Parathyroid adenoma (tissue), 2 donors: ENCODE data around the gene PRRX2.

Experiments
- H2AFZ ChIP-seq: fragments of 300-600 bp; sonication (generic); one replicate; pipeline ENCODE4 v1.7.0; 2017; ENCODE audit warnings: antibody characterized with exemption, mild to moderate bottlenecking
- H3K27ac ChIP-seq: fragments of 300-600 bp; sonication (generic); one replicate; pipeline ENCODE4 v1.7.0; 2017
- H3K27me3 ChIP-seq: fragments of 300-600 bp; sonication (generic); one replicate; pipeline ENCODE4 v1.7.0; 2017; ENCODE audit warnings: low read length; ENCODE audit not compliant: control insufficient read depth, insufficient read depth
- H3K36me3 ChIP-seq: fragments of 300-600 bp; sonication (generic); one replicate; pipeline ENCODE4 v1.7.0; 2017; ENCODE audit warnings: low read length; ENCODE audit not compliant: control insufficient read depth, insufficient read depth
- H3K4me1 ChIP-seq: fragments of 300-600 bp; sonication (generic); one replicate; pipeline ENCODE4 v1.7.0; 2017; ENCODE audit warnings: control low read depth
- H3K4me2 ChIP-seq: fragments of 300-600 bp; sonication (generic); one replicate; pipeline ENCODE4 v1.7.0; 2017; ENCODE audit warnings: low read length
- H3K4me3 ChIP-seq: fragments of 300-600 bp; sonication (generic); one replicate; pipeline ENCODE4 v1.7.0; 2017; ENCODE audit warnings: low read depth, low read length
- H3K79me2 ChIP-seq: fragments of 300-600 bp; sonication (generic); one replicate; pipeline ENCODE4 v1.7.0; 2017; ENCODE audit warnings: control low read depth
- H3K9ac ChIP-seq: fragments of 300-600 bp; sonication (generic); one replicate; pipeline ENCODE4 v1.7.0; 2017; ENCODE audit warnings: mild to moderate bottlenecking
- H3K9me3 ChIP-seq: fragments of 300-600 bp; sonication (generic); one replicate; pipeline ENCODE4 v1.7.0; 2017; ENCODE audit warnings: low read length; ENCODE audit not compliant: control insufficient read depth
- CTCF ChIP-seq: fragments of 300-600 bp; sonication (generic); IDR thresholded peaks from one replicate; pipeline ENCODE4 v1.7.0; 2017; ENCODE audit warnings: antibody characterized with exemption, mild to moderate bottlenecking
- donor health status: primary hyperparathyroidism.

Gene PRRX2

DNA sequence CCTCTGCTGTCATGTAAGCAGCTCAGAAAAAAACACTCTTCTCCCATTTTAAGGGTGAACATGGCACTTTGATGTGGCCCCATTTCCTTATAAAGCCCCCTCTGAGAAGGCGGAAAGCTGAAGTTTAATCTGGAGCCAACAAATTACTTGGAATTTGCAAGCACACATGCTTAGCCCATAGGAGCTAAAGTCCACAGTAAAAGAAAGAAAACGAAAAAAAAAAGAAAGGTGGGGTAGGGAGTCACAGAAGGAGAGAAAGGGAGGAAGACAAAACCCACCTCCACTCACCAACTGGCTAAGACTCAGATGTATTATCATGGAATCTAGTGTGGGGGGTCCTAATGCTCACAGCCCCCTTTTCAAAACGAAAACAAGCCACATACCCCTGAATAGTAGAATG, 30.4 kb downstream of the PRRX2 start:
- Histone ChIP-seq H3K79me2 (no peaks in the 10 kb centered on the region), H3K4me1 (no peaks in the 10 kb centered on the region), H3K4me2 (no peak overlapping the region), H2AFZ (no peak overlapping the region), H3K9me3 (no peaks in the 10 kb centered on the region), H3K27me3 (no peaks in the 10 kb centered on the region), H3K9ac (no peak overlapping the region), H3K36me3 (no peaks in the 10 kb centered on the region), H3K4me3 (no peak overlapping the region), H3K27ac (no peak overlapping the region)
- TF ChIP-seq CTCF, result no peak

DNA sequence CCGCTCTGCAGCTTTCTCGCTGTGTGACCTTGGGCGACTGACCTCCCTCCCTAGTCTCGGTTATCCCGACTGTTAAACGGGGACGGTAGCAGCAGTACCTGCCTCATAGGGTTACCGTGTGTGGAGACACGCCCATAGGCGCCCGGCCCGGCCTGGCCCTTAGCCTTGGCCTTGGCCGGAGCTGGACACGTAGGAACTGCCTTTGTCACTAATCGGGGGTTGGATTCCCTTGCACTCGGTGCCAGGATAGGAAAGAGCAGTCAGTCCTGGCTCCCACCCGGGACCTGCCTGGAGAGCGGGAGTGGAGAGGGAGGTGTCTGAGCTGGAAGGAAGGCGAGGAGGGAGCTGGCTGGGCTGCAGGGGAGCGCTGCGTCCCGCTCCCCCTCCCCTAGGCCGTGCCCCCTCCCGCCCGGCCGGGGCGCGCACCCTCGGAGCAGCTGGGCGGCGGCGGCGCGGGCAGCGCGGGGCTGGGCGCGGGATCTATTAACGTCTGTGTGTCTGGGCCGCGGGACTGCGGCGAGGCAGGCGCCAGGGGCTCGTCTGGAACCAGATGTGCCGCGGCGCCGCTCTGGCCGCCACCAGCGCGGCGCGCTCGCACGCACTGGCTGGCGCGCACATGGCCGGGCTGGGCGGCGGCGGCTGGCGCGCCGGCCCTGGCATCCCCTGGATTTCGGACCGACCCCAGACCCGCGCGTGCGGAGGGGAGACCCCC, 31.7 kb downstream of the PRRX2 start:
- H3K27ac ChIP-seq, result no peak overlapping the region
- peak overlapping the region; percentile 68 for H3K4me2 ChIP-seq
- no peaks in the 10 kb centered on the region for H3K27me3 ChIP-seq
- H3K4me3 ChIP-seq, result peak overlapping the region; percentile 11
- no peaks in the 10 kb centered on the region for H3K79me2 ChIP-seq
- H2AFZ ChIP-seq, result no peak overlapping the region
- no peak overlapping the region for H3K9ac ChIP-seq
- H3K9me3 ChIP-seq, result no peaks in the 10 kb centered on the region
- H3K4me1 ChIP-seq, result no peaks in the 10 kb centered on the region
- no peaks in the 10 kb centered on the region for H3K36me3 ChIP-seq
- TF ChIP-seq CTCF, result no peak

DNA sequence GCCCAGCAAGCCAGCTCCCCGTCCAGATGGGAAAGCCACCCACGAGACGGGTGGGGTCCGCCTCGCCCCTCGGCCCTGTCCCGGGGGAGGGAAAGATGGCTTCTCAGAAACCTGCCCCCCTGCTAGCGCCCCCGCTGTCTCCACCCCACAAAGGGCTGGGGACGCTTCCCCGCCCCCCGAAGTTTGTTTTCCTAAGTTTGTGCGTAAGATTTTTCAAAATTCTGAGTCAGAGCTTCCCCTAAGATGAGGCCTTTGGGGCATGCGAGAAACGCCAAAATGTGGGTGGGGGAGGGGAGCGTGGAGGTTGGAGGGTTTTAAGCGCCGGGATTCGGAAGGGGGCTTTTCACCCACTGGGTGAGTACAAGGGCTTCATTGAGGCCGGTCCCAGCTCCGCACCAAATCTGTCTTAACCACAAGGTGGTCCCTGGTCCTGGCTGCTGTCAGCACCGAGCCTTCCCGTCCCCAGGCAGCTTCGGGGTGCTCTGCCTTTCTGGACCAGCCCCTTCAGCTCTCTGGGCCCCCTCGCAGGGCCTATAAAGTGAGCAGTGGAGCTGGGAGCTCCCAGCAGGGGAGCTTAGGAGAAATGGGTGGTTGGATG, 32.3 kb downstream of the PRRX2 start:
- no peak for TF ChIP-seq CTCF
- H3K4me1 ChIP-seq, result no peaks in the 10 kb centered on the region
- no peaks in the 10 kb centered on the region for H3K9me3 ChIP-seq
- no peak overlapping the region for H3K9ac ChIP-seq
- H3K27me3 ChIP-seq, result no peaks in the 10 kb centered on the region
- H3K27ac ChIP-seq, result no peak overlapping the region
- H3K36me3 ChIP-seq, result no peaks in the 10 kb centered on the region
- no peak overlapping the region for H2AFZ ChIP-seq
- no peaks in the 10 kb centered on the region for H3K79me2 ChIP-seq
- no peak overlapping the region for H3K4me3 ChIP-seq
- peak overlapping the region; percentile 68 for H3K4me2 ChIP-seq

DNA sequence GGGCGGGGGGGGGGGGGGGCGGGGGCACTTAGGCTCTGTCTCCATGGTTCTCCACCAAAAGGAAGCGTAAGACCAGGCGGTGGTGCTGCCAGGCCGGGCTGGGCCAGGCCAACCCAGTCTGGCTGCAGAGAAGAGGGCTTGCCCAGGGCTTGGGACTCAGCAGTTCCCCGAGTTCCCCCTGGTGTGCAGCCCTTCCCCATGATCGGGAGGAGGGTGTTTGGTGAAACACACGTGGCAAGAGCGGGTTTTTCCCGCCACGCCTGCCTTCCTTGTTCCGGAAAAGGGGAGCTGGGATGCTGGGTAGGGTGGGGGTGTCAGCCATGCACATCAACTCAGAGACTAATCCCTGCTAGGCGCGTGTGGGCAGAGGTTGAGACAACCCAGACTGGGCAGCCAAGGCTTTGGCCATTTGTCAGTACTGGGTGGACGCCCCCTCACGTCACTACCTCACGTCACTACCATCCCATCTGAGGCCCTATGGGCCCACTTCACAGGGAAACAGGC, 32.9 kb downstream of the PRRX2 start:
- no peak overlapping the region for H3K27ac ChIP-seq
- H2AFZ ChIP-seq, result no peak overlapping the region
- H3K4me3 ChIP-seq, result no peak overlapping the region
- H3K4me1 ChIP-seq, result no peaks in the 10 kb centered on the region
- no peak overlapping the region for H3K4me2 ChIP-seq
- TF ChIP-seq CTCF, result no peak
- no peaks in the 10 kb centered on the region for H3K79me2 ChIP-seq
- H3K9me3 ChIP-seq, result no peaks in the 10 kb centered on the region
- H3K9ac ChIP-seq, result no peak overlapping the region
- H3K36me3 ChIP-seq, result no peaks in the 10 kb centered on the region
- no peaks in the 10 kb centered on the region for H3K27me3 ChIP-seq
